Measurements from ENCODE around the gene ALDH3A1. TPM values are rescaled to one million over a fixed set of nuclear protein-coding genes. Genes with fewer than 3 reads are reported as not detected.

Gene ALDH3A1
- polyA plus RNA-seq, 2 of the 4 experiments (the other 2 are of a cell fraction), result 959 to 1,190 TPM

- no peak for TF ChIP-seq RAD21 (conservative IDR thresholded peaks at IDR 0.05 in 1 of 2, IDR thresholded peaks at IDR 0.05 in 1 of 2)
- TF ChIP-seq HOXB5 (CRISPR knock-in tag; IDR thresholded peaks at IDR 0.05), result 0 out of 2 replicates have a peak, but pooled peaks have one; percentile 32
- no peak for TF ChIP-seq CBX2 (IDR thresholded peaks at IDR 0.05; ENCODE audit: borderline replicate concordance, low read depth)
- TF ChIP-seq CHD2 (IDR thresholded peaks at IDR 0.05; ENCODE audit: low read length, partially characterized antibody), result no peak
- no peak for TF ChIP-seq ZSCAN20 (CRISPR knock-in tag; IDR thresholded peaks at IDR 0.05)
- peak; percentile 12 to 88; a peak in 3 of 5 replicates for TF ChIP-seq JUN (IDR thresholded peaks at IDR 0.05)
- no peak for TF ChIP-seq PHF8 (IDR thresholded peaks at IDR 0.05; ENCODE audit: borderline replicate concordance, low read depth)
- TF ChIP-seq MAZ (IDR thresholded peaks at IDR 0.05; ENCODE audit: borderline replicate concordance, low read depth, low read length), result no peak
- TF ChIP-seq RARB (CRISPR knock-in tag; IDR thresholded peaks at IDR 0.05), result no peak; the same call in 1 of the 2 replicates
- no peak for TF ChIP-seq USF2 (IDR thresholded peaks at IDR 0.05)
- TF ChIP-seq FOSB (CRISPR knock-in tag; IDR thresholded peaks at IDR 0.05), result peak; percentile 25; the same call in 1 of the 2 replicates
- no peak for TF ChIP-seq HOXA7 (CRISPR knock-in tag; IDR thresholded peaks at IDR 0.05)
- peak; percentile 58; the same call in 1 of the 2 replicates for TF ChIP-seq E2F6 (IDR thresholded peaks at IDR 0.05; ENCODE audit: borderline replicate concordance, low read depth)
- TF ChIP-seq, protein P1, sequence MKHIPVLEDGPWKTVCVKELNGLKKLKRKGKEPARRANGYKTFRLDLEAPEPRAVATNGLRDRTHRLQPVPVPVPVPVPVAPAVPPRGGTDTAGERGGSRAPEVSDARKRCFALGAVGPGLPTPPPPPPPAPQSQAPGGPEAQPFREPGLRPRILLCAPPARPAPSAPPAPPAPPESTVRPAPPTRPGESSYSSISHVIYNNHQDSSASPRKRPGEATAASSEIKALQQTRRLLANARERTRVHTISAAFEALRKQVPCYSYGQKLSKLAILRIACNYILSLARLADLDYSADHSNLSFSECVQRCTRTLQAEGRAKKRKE (CRISPR knock-in tag; IDR thresholded peaks at IDR 0.05; ENCODE audit: low read depth), result peak; percentile 63; the same call in 1 of the 2 replicates
- TF ChIP-seq JUNB (IDR thresholded peaks at IDR 0.05), result no peak
- TF ChIP-seq NR3C1 (IDR thresholded peaks at IDR 0.05), result no peak
- no peak; the same call in 1 of the 2 replicates for TF ChIP-seq GATA3 (IDR thresholded peaks at IDR 0.05; ENCODE audit: borderline replicate concordance)
- TF ChIP-seq RCOR1 (IDR thresholded peaks at IDR 0.05; ENCODE audit: low read depth, low read length), result no peak
- TF ChIP-seq EHF (CRISPR knock-in tag; IDR thresholded peaks at IDR 0.05), result peak; percentile 48; the same call in 1 of the 2 replicates
- TF ChIP-seq, protein P2, sequence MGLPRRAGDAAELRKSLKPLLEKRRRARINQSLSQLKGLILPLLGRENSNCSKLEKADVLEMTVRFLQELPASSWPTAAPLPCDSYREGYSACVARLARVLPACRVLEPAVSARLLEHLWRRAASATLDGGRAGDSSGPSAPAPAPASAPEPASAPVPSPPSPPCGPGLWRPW (IDR thresholded peaks at IDR 0.05), result no peak
- no peak for TF ChIP-seq FOSL2 (IDR thresholded peaks at IDR 0.05)
- TF ChIP-seq FOSL2 (CRISPR knock-in tag; IDR thresholded peaks at IDR 0.05), result no peak
- peak; percentile 42; the same call in 1 of the 2 replicates for TF ChIP-seq HOXB13 (CRISPR knock-in tag; IDR thresholded peaks at IDR 0.05; ENCODE audit: low read depth)
- peak; percentile 84 for TF ChIP-seq POLR2A (IDR thresholded peaks at IDR 0.05; ENCODE audit: low read length)
- no peak for TF ChIP-seq SMC3 (IDR thresholded peaks at IDR 0.05)
Observed at GRCh38 chr17:19747159-19747719, 859 bp downstream of the ALDH3A1 start (continued).

DNA sequence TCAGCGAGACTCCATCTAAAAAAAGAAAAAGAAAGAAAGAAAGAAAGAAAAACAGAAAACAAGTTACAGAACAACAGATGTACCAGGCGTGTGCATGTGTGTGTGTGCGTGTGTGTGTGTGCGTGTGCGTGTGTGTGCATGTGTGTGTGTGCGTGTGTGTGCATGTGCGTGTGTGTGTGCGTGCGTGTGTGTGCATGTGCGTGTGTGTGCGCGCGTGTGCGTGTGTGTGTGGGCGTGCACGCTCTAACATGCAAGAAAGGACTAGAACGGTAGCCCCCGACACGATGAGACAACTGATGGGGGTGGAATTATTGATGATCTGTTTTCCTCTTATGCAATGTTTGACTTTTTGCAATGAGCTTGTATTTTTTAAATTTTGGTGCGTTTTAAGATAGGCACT, 1.6 kb downstream of the ALDH3A1 start:
- H3K4me2 ChIP-seq, result peak overlapping the region; percentile 90
- H3K27ac ChIP-seq, result peak overlapping the region; percentile 98 to 100
- H3K4me1 ChIP-seq, result peaks cover 93% of the 10 kb centered on the region
- H3K4me3 ChIP-seq, result peak overlapping the region; percentile 53
- FAIRE-seq (peak; percentile 93), ATAC-seq (no peak), DNase-seq (ENCODE audit: low read depth in 1 of 2, low spot score in 1 of 2) (peak in 1 of 2 experiments; percentile 71)
- CTCF ChIA-PET, result interaction anchor here (0.7 to 20.1 kb wide), 10 partner anchors 15 to 383 kb away, joined by 3 to 681 read pairs (median 12); partner anchors contain the start of gene ALDH3A2
- H3K9me3 ChIP-seq, result no peaks in the 10 kb centered on the region
- WGBS (ENCODE audit: missing lambda C conversion rate), result 32% methylated on average over 20 of the region's 20 CpGs
- POLR2A ChIA-PET, result interaction anchor here (0.6 to 7.8 kb wide), 4 partner anchors 14 to 99 kb away, joined by 3 to 98 read pairs (median 13); partner anchors contain the start of gene ALDH3A2
- TF ChIP-seq SREBF2 (IDR thresholded peaks at IDR 0.05), result no peak
- TF ChIP-seq POLR2AphosphoS2 (conservative IDR thresholded peaks at IDR 0.05; ENCODE audit: low read length), result peak; percentile 41
- TF ChIP-seq RNF2 (IDR thresholded peaks at IDR 0.05; ENCODE audit: borderline replicate concordance, low read depth), result no peak
- TF ChIP-seq JUNB (IDR thresholded peaks at IDR 0.05), result no peak
- no peak for TF ChIP-seq USF2 (IDR thresholded peaks at IDR 0.05)
- TF ChIP-seq RCOR1 (IDR thresholded peaks at IDR 0.05; ENCODE audit: low read depth, low read length), result no peak
- no peak for TF ChIP-seq EHMT2 (IDR thresholded peaks at IDR 0.05; ENCODE audit: low read depth)
- peak; percentile 25; the same call in 1 of the 2 replicates for TF ChIP-seq TFCP2L1 (CRISPR knock-in tag; IDR thresholded peaks at IDR 0.05)
- peak in 1 of 2 experiments; percentile 73; a peak in 1 of 4 replicates for TF ChIP-seq CEBPB (IDR thresholded peaks at IDR 0.05)
- no peak for TF ChIP-seq SMC3 (IDR thresholded peaks at IDR 0.05)
- TF ChIP-seq ZSCAN20 (CRISPR knock-in tag; IDR thresholded peaks at IDR 0.05), result no peak
- TF ChIP-seq EHF (CRISPR knock-in tag; IDR thresholded peaks at IDR 0.05), result no peak; the same call in 1 of the 2 replicates
- TF ChIP-seq, protein P3, sequence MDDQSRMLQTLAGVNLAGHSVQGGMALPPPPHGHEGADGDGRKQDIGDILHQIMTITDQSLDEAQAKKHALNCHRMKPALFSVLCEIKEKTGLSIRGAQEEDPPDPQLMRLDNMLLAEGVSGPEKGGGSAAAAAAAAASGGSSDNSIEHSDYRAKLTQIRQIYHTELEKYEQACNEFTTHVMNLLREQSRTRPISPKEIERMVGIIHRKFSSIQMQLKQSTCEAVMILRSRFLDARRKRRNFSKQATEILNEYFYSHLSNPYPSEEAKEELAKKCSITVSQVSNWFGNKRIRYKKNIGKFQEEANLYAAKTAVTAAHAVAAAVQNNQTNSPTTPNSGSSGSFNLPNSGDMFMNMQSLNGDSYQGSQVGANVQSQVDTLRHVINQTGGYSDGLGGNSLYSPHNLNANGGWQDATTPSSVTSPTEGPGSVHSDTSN (IDR thresholded peaks at IDR 0.05), result no peak
- no peak for TF ChIP-seq HDAC2 (IDR thresholded peaks at IDR 0.05)
- TF ChIP-seq BHLHE40 (IDR thresholded peaks at IDR 0.05; ENCODE audit: low read depth, low read length), result no peak

Data from A549 (cell line).